Skeletal muscle tissue (tissue), 4 donors: Measurements from ENCODE around the gene PIK3CD. TPM values are rescaled to one million over a fixed set of nuclear protein-coding genes. Genes with fewer than 3 reads are reported as not detected.
"Not testable (repeated sequence)": the region's sequence is repeated elsewhere in the genome, so short reads cannot be mapped to it uniquely, and the experiment has no call there.

ENCODE experiments used
- H3K27ac ChIP-seq: one replicate; pipeline ENCODE4 v1.7.0; 2013; ENCODE audit warnings: mild to moderate bottlenecking, low read depth, low read length, inconsistent platforms
- H3K27me3 ChIP-seq, 3 donors: one replicate each; pipeline ENCODE4 v1.7.0; 2013; ENCODE audit warnings: low read length in 3 of 3; ENCODE audit not compliant: control insufficient read depth in 3 of 3, insufficient read depth in 3 of 3
- H3K36me3 ChIP-seq, 3 donors: one replicate each; pipeline ENCODE4 v1.7.0; 2013; ENCODE audit warnings: low read length in 3 of 3; ENCODE audit not compliant: control insufficient read depth in 3 of 3, insufficient read depth in 3 of 3
- H3K4me1 ChIP-seq, 3 donors: one replicate each; pipeline ENCODE4 v1.7.0; 2013; ENCODE audit warnings: low read length in 3 of 3, mild to moderate bottlenecking in 3 of 3; ENCODE audit not compliant: control insufficient read depth in 3 of 3, insufficient read depth in 3 of 3
- H3K4me3 ChIP-seq, 3 donors: one replicate each; pipeline ENCODE4 v1.7.0; 2013; ENCODE audit warnings: low read length in 3 of 3
- H3K9ac ChIP-seq, 3 donors: one replicate each; pipeline ENCODE4 v1.7.0; 2013; ENCODE audit warnings: low read length in 3 of 3, mild to moderate bottlenecking in 3 of 3, moderate library complexity in 2 of 3, low read depth in 1 of 3
- H3K9me3 ChIP-seq, 3 donors: one replicate each; pipeline ENCODE4 v1.7.0; 2013; ENCODE audit warnings: low read length in 3 of 3; ENCODE audit not compliant: control insufficient read depth in 3 of 3
- total RNA-seq: library from RNA; depleted of rRNA; stranded (reverse); fragments of >200 nt; gene quantifications from one replicate; pipeline ENCODE4 v1.2.3, GENCODE V29; 2014
- donor health status: Osteomylitis.

The PIK3CD gene
- total RNA-seq, 1 donor from 2014 or later, result 4.2 TPM

DNA sequence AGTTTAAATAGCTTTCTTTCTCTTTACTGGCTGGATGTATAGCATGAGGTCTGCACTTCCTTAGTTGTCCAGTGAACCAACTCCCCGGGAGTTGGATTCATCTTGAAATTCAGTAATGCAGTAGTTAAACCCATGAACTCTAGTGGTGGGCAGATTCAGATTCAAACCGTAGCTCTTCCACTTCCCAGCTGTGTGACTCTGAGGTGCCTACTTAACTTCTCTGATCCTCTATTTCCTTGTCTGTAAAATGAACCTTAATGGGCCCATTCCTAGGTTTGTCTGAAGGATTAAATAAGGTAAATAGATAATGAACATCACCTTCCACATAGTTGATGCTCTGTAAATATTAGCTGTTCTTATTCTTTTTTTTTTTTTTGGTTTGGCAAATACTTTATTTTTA lies 16.5 kb downstream of the PIK3CD start:
- no peak overlapping the region for H3K27ac ChIP-seq
- H3K4me1 ChIP-seq, result no peaks in the 10 kb centered on the region
- H3K4me3 ChIP-seq, result no peak overlapping the region
- H3K9me3 ChIP-seq, result no peaks in the 10 kb centered on the region
- peaks cover 2 to 8% (median 4%) of the 10 kb centered on the region in 3 donors for H3K27me3 ChIP-seq
- H3K9ac ChIP-seq, result no peak overlapping the region
- no peaks in the 10 kb centered on the region for H3K36me3 ChIP-seq

DNA sequence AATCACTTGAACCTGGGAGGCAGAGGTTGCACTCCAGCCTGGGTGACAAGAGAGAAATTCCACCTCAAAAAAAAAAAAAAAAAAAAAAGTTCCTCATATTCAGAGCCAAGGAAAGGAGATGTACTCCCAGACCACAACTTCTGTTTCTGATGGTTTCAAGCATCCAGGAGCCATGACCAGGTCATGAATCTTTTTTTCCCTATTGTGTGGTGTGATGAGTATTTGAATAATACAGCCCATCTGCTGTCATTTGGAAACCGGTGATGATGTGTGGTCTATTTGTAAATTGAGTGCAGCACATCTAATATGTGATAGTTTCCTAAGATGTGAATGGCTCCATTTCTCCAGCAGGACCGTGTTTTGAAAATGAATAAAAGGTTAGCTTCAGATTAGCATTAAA lies 18.6 kb downstream of the PIK3CD start:
- no peak overlapping the region for H3K27ac ChIP-seq

DNA sequence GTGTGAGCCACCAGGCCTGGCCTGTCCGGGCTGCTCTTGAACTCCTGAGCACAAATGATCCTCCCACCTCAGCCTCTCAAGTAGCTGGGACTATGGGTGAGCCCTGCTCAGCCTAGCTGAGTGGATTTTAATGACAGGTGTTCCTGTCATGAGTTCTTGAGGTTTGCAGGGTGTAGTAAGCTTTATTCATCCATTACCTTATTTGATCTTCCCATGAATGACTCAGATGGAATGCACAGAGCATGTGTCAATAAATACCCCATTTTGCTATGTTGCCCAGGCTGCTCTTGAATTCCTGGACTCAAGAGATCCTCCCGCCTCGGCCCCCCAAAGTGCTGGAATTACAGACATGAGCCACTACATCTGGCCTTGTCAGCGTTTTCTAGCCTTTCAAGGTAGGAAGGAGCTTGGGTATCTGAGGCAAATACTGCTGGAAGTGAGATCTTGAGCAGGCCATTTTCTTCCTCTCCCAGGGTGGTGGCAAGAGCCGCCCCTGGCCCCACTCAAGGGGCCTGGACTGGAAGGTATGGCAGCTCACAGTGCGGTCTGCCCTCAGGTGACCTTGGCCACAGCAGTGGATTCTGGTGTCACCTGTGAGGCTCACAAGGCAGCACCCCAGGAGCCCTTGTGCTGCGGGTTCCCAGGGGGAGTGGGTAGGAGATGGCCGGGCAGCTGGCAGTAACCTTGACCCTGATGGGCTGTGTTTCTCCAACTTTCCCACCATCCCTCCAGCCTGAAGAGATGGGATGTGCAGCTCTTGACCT lies 20.0 kb downstream of the PIK3CD start:
- no peaks in the 10 kb centered on the region for H3K36me3 ChIP-seq
- no peak overlapping the region for H3K9ac ChIP-seq
- H3K9me3 ChIP-seq, result no peaks in the 10 kb centered on the region
- H3K27me3 ChIP-seq, result peaks cover 0 to 8% (median 6%) of the 10 kb centered on the region in 3 donors
- H3K27ac ChIP-seq, result no peak overlapping the region
- H3K4me3 ChIP-seq, result no peak overlapping the region
- H3K4me1 ChIP-seq, result no peaks in the 10 kb centered on the region

More for the DNA sequence above, 18.6 kb downstream of the PIK3CD start:
- H3K4me1 ChIP-seq, result no peaks in the 10 kb centered on the region
- no peaks in the 10 kb centered on the region for H3K36me3 ChIP-seq
- peaks cover 2 to 8% (median 6%) of the 10 kb centered on the region in 3 donors for H3K27me3 ChIP-seq
- H3K9ac ChIP-seq, result no peak overlapping the region
- no peak overlapping the region for H3K4me3 ChIP-seq
- H3K9me3 ChIP-seq, result no peaks in the 10 kb centered on the region

DNA sequence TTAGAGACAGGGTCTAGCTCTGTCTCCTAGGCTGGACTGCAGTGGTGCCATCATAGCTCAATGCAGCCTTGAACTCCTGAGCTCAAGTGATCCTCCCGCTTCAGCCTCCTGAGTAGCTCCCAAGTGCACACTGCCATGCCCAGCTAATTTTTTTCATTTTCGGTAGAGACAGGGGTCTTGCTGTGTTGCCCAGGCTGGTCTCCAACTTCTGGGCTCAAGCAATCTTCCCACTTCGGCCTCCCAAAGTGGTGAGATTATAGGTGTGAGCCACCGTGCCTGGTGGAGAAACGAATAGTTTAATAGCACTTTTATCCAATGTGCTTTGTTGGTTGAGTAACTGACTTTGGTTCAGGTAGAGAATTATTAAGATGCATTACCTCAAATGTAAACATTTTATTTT lies 20.9 kb downstream of the PIK3CD start:
- no peak overlapping the region for H3K27ac ChIP-seq
- no peak overlapping the region for H3K9ac ChIP-seq
- no peaks in the 10 kb centered on the region for H3K4me1 ChIP-seq
- peaks cover 0 to 10% (median 8%) of the 10 kb centered on the region in 3 donors for H3K27me3 ChIP-seq
- H3K36me3 ChIP-seq, result no peaks in the 10 kb centered on the region
- H3K9me3 ChIP-seq, result no peaks in the 10 kb centered on the region
- no peak overlapping the region for H3K4me3 ChIP-seq

DNA sequence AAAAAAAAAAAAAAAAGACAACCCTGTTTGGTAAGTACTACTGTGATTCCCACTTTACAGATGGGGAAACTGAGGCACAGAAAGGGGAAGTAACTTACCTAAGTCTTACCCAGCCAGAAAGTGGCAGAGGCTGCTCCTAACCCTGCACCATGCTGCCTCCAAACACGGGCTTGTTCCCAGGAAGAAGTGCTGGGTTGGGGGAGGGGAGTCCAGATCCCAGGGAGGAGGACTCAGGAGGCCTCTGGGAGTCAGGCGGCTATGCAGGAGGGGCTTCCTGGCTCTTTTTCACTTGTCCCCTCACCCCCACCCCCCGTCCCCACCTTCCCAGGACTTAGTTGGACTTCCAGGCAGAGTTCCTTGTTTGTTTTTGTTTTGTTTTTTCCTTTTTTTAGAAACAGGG lies 23.9 kb downstream of the PIK3CD start:
- Histone ChIP-seq H3K4me1 (no peaks in the 10 kb centered on the region), H3K27ac (no peak overlapping the region)

DNA sequence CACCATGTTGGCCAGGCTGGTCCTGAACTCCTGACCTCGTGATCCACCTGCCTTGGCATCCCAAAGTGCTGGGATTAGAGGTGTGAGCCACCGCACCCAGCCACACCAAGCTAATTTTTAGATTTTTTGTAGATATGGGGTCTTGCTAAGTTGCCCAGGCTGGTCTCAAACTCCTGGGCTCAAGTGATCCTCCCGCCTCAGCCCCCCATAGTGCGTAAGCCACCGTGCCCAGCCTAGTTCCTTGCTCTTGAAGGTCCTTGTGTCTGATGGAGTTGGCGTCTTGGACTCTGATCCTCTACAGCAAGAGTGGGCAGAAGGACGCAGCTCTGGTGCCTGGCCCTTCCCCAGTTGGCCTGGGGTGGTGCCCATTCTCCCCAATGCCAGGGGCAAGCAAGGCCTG lies 24.6 kb downstream of the PIK3CD start:
- not testable (repeated sequence) for H3K36me3 ChIP-seq, H3K27ac ChIP-seq, H3K4me1 ChIP-seq, H3K4me3 ChIP-seq, H3K9me3 ChIP-seq, H3K27me3 ChIP-seq, H3K9ac ChIP-seq

More for the DNA sequence above, 23.9 kb downstream of the PIK3CD start:
- Histone ChIP-seq H3K9me3 (no peaks in the 10 kb centered on the region), H3K9ac (no peak overlapping the region), H3K36me3 (no peaks in the 10 kb centered on the region), H3K27me3 (peaks cover 0 to 5% (median 4%) of the 10 kb centered on the region in 3 donors), H3K4me3 (no peak overlapping the region)

DNA sequence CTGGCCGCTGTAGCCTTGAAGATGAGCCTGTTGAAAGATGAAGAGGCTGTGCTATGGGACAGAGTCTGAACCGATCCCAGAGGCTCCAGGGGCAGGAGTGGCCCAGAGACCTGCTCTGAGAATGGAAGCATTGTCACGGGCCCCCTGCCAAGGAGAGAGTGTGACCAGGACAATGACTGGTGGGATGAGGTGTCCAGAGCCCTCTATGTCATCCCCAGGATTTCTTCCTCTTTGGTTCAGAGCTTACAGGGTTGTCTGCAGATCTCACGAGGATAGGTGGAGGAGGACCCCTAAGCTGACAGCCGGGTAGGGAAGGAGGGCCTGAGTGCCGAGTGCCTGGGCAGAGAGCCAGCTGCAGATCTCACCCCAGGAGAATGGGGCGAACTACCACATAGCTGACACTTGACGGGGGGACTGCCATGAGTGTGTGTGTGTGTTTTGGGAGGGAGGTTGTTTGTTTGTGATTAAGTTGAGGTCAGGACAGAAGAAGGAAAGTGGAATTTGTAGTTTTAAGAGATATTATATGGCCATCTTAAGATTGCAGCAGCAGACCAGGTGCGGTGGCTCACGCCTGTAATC lies 25.4 kb downstream of the PIK3CD start:
- Histone ChIP-seq H3K4me3 (no peak overlapping the region), H3K36me3 (no peaks in the 10 kb centered on the region), H3K27me3 (peaks cover 4 to 5% (median 4%) of the 10 kb centered on the region in 3 donors), H3K9ac (no peak overlapping the region), H3K27ac (no peak overlapping the region), H3K4me1 (no peaks in the 10 kb centered on the region), H3K9me3 (no peaks in the 10 kb centered on the region)

DNA sequence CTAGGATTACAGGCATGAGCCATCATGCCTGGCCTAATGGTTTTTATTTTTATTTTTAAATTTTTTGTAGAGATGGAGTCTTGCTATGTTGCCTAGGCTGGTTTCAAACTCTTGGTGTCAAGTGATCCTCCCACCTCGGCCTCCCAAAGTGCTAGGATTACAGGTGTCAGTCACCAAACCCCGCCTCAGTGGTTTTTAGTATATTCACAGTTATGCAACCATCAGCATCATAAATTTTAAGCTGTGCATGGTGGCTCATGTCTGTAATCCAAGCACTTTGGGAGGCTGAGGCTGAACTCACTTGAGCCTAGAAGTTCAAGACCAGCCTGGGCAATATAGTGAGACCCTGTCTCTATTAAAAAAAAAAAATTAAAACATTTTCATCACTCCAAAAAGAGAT lies 28.6 kb downstream of the PIK3CD start:
- Histone ChIP-seq H3K27me3 (peaks cover 0 to 5% (median 4%) of the 10 kb centered on the region in 3 donors), H3K36me3 (no peaks in the 10 kb centered on the region), H3K27ac (no peak overlapping the region), H3K4me3 (no peak overlapping the region), H3K9ac (no peak overlapping the region), H3K4me1 (no peaks in the 10 kb centered on the region), H3K9me3 (no peaks in the 10 kb centered on the region)

DNA sequence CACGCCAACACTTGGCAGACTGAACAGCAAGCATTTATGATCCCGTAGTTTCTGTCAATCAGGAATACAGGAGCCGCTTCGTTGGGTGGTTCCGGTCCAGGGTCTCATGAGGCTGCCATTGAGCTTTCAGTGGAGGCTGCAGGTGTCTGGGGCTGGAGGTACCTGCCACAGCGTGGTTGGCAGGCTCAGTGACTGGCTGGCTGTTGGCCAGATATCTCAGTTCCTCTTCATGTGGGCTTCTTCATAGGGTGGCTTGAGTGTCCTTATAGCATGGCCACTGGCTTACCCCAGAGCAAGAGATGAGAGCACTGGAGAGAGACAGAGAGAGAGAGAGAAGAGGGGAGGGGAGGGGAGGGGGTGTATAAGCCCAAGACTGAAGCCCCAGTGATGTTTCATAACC lies 29.3 kb downstream of the PIK3CD start:
- no peaks in the 10 kb centered on the region for H3K9me3 ChIP-seq
- no peak overlapping the region for H3K9ac ChIP-seq
- peaks cover 0 to 5% (median 4%) of the 10 kb centered on the region in 3 donors for H3K27me3 ChIP-seq
- no peak overlapping the region for H3K27ac ChIP-seq
- no peaks in the 10 kb centered on the region for H3K36me3 ChIP-seq
- no peak overlapping the region for H3K4me3 ChIP-seq
- H3K4me1 ChIP-seq, result no peaks in the 10 kb centered on the region

DNA sequence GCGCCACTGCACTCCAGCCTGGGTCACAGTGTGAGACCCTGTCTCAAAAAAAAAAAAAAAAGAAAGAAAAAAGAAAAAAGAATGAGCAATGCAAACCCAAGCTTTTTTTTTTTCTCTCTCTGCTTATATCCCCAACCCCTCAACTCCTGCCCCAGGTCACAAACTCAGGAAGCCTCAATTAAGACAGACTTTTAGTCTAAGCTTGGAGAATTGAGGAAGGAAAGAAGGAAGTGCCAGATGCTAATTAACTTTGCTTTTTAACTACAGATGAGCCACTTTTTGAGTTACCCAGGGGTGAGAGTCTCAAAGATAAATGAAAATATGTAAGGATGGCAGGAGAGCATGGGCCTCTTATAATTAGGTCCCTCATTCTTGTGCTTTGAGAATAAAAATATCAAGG lies 33.3 kb downstream of the PIK3CD start:
- no peak overlapping the region for H3K27ac ChIP-seq
- no peaks in the 10 kb centered on the region for H3K36me3 ChIP-seq
- H3K27me3 ChIP-seq, result peaks cover 4 to 25% (median 22%) of the 10 kb centered on the region in 3 donors
- no peaks in the 10 kb centered on the region for H3K9me3 ChIP-seq
- H3K9ac ChIP-seq, result no peak overlapping the region
- peaks cover 18 to 22% (median 19%) of the 10 kb centered on the region in 3 donors for H3K4me1 ChIP-seq
- no peak overlapping the region for H3K4me3 ChIP-seq
